ENCODE data around the gene LRRC32.
"Not testable (repeated sequence)": the region's sequence is repeated elsewhere in the genome, so short reads cannot be mapped to it uniquely, and the experiment has no call there.

The LRRC32 gene

GRCh38 chr11:76628408-76628947 is 42.1 kb downstream of the LRRC32 start:
- DNase-seq (ENCODE audit: low read depth) = no peak

GRCh38 chr11:76627606-76628005 is 42.9 kb downstream of the LRRC32 start:
- no peak for DNase-seq (ENCODE audit: low read depth)

GRCh38 chr11:76626921-76627401 is 43.6 kb downstream of the LRRC32 start:
- DNase-seq (ENCODE audit: low read depth) = peak; percentile 4

- no peak for DNase-seq (ENCODE audit: low read depth)
Measured at GRCh38 chr11:76626266-76626665, 44.3 kb downstream of the LRRC32 start.

GRCh38 chr11:76625472-76626186 is 44.9 kb downstream of the LRRC32 start:
- no peak for DNase-seq (ENCODE audit: low read depth)

GRCh38 chr11:76624500-76625379 is 45.8 kb downstream of the LRRC32 start:
- no peak for DNase-seq (ENCODE audit: low read depth)

GRCh38 chr11:76623884-76624419 is 46.6 kb downstream of the LRRC32 start:
- no peak for DNase-seq (ENCODE audit: low read depth)

GRCh38 chr11:76623171-76623883 is 47.2 kb downstream of the LRRC32 start:
- DNase-seq (ENCODE audit: low read depth) = no peak

GRCh38 chr11:76622493-76623094 is 48.0 kb downstream of the LRRC32 start:
- DNase-seq (ENCODE audit: low read depth) = no peak

- DNase-seq (ENCODE audit: low read depth) = no peak
Measured at GRCh38 chr11:76621868-76622267, 48.7 kb downstream of the LRRC32 start.

- DNase-seq (ENCODE audit: low read depth) = no peak
Measured at GRCh38 chr11:76621466-76621865, 49.1 kb downstream of the LRRC32 start.

- DNase-seq (ENCODE audit: low read depth) = no peak
Measured at GRCh38 chr11:76620489-76620888, 50.1 kb downstream of the LRRC32 start.

GRCh38 chr11:76619801-76620200 is 50.7 kb downstream of the LRRC32 start:
- DNase-seq (ENCODE audit: low read depth) = not testable (repeated sequence)

GRCh38 chr11:76617553-76618265 is 52.8 kb downstream of the LRRC32 start:
- DNase-seq (ENCODE audit: low read depth) = no peak

- no peak for DNase-seq (ENCODE audit: low read depth)
Measured at GRCh38 chr11:76616676-76617552, 53.6 kb downstream of the LRRC32 start.

- DNase-seq (ENCODE audit: low read depth) = no peak
Measured at GRCh38 chr11:76615950-76616349, 54.6 kb downstream of the LRRC32 start.

- DNase-seq (ENCODE audit: low read depth) = no peak
Measured at GRCh38 chr11:76614471-76615179, 55.9 kb downstream of the LRRC32 start.

- no peak for DNase-seq (ENCODE audit: low read depth)
Measured at GRCh38 chr11:76613901-76614300, 56.6 kb downstream of the LRRC32 start.

GRCh38 chr11:76612226-76612625 is 58.3 kb downstream of the LRRC32 start:
- DNase-seq (ENCODE audit: low read depth) = no peak
